ENCODE measurements around the gene KCNQ4. TPM values are rescaled to one million over a fixed set of nuclear protein-coding genes. Genes with fewer than 3 reads are reported as not detected.

Gene KCNQ4
- polyA plus RNA-seq, 1 donor from 2014 or later, result not detected

DNA sequence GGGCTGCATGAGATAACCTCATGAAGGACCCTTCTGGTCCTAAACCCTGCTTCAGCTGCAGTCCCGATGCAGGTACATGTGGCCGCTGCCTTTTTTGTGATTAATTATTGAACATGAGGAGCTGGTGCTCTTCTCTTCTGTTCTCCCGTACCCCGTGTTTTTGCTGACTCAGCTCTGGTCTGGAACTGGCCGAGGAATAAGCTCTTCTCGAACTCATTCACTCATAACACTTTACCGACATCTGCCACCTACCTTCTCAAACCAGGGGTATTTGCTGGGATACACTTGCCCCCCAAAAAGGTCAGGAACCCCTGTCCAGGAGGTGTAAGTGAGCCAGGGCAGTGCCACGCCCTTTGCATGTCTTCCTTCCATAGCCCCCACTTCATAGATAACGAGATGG lies 31.8 kb downstream of the KCNQ4 start:
- no peak overlapping the region for H3K4me3 ChIP-seq (ENCODE audit: low read length)
- H3K9ac ChIP-seq (ENCODE audit: low read length), result no peak overlapping the region
- H2AFZ ChIP-seq (ENCODE audit: low read depth, low read length), result no peak overlapping the region
- H3K9me3 ChIP-seq (ENCODE audit: low read length), result no peaks in the 10 kb centered on the region
- H3K79me2 ChIP-seq (replicated peaks; ENCODE audit: insufficient read depth, low read length), result no peaks in the 10 kb centered on the region
- no peak overlapping the region for H3K4me2 ChIP-seq (ENCODE audit: low read length)
- H3F3A ChIP-seq (ENCODE audit: insufficient read depth, low read length, poor library complexity, severe bottlenecking), result no peaks in the 10 kb centered on the region
- peaks cover 12% of the 10 kb centered on the region for H3K27me3 ChIP-seq (ENCODE audit: insufficient read depth, low read depth, low read length)
- H3K9me2 ChIP-seq (ENCODE audit: insufficient read depth, low read length), result no peaks in the 10 kb centered on the region
- H3K36me3 ChIP-seq (ENCODE audit: insufficient read depth, low read length), result no peaks in the 10 kb centered on the region
- H4K20me1 ChIP-seq (ENCODE audit: insufficient read depth), result no peaks in the 10 kb centered on the region
- no peak overlapping the region for H3K27ac ChIP-seq (ENCODE audit: low read length)
- TF ChIP-seq SMC3 (conservative IDR thresholded peaks at IDR 0.05; ENCODE audit: poor library complexity), result no peak
- TF ChIP-seq, protein P1, sequence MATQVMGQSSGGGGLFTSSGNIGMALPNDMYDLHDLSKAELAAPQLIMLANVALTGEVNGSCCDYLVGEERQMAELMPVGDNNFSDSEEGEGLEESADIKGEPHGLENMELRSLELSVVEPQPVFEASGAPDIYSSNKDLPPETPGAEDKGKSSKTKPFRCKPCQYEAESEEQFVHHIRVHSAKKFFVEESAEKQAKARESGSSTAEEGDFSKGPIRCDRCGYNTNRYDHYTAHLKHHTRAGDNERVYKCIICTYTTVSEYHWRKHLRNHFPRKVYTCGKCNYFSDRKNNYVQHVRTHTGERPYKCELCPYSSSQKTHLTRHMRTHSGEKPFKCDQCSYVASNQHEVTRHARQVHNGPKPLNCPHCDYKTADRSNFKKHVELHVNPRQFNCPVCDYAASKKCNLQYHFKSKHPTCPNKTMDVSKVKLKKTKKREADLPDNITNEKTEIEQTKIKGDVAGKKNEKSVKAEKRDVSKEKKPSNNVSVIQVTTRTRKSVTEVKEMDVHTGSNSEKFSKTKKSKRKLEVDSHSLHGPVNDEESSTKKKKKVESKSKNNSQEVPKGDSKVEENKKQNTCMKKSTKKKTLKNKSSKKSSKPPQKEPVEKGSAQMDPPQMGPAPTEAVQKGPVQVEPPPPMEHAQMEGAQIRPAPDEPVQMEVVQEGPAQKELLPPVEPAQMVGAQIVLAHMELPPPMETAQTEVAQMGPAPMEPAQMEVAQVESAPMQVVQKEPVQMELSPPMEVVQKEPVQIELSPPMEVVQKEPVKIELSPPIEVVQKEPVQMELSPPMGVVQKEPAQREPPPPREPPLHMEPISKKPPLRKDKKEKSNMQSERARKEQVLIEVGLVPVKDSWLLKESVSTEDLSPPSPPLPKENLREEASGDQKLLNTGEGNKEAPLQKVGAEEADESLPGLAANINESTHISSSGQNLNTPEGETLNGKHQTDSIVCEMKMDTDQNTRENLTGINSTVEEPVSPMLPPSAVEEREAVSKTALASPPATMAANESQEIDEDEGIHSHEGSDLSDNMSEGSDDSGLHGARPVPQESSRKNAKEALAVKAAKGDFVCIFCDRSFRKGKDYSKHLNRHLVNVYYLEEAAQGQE (IDR thresholded peaks at IDR 0.05; ENCODE audit: borderline replicate concordance), result no peak

DNA sequence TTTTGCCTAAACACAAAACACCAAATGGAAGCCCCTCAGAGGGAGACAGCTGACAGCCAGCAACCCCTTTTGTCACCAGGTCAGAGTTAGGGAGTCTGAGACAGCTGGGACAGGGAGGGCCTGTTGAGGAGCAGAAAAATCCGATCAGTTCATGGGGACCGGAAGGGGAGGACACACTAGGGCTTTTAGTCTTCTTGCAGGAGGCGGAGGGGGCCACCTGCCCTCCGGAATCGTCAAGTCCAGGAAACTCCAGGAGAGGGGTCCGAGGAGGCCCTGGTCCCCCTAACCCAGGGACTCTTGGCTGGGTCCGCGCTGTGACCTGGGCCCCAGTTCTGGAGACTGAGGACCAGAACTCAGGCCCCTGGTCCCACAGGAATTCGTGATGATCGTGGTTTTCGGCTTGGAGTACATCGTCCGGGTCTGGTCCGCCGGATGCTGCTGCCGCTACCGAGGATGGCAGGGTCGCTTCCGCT lies 34.2 kb downstream of the KCNQ4 start:
- TF ChIP-seq EZH2 (IDR thresholded peaks at IDR 0.05; ENCODE audit: borderline replicate concordance, insufficient read depth, low read length, poor library complexity, severe bottlenecking) (no peak), SMC3 (conservative IDR thresholded peaks at IDR 0.05; ENCODE audit: poor library complexity) (no peak), RAD21 (conservative IDR thresholded peaks at IDR 0.05) (no peak), MXI1 (conservative IDR thresholded peaks at IDR 0.05; ENCODE audit: poor library complexity, severe bottlenecking) (no peak), EP300 (conservative IDR thresholded peaks at IDR 0.05; ENCODE audit: poor library complexity, severe bottlenecking) (no peak), TAF1 (IDR thresholded peaks at IDR 0.05; ENCODE audit: low read depth) (no peak), POLR2AphosphoS5 (IDR thresholded peaks at IDR 0.05) (no peak)
- TF ChIP-seq, protein P2, sequence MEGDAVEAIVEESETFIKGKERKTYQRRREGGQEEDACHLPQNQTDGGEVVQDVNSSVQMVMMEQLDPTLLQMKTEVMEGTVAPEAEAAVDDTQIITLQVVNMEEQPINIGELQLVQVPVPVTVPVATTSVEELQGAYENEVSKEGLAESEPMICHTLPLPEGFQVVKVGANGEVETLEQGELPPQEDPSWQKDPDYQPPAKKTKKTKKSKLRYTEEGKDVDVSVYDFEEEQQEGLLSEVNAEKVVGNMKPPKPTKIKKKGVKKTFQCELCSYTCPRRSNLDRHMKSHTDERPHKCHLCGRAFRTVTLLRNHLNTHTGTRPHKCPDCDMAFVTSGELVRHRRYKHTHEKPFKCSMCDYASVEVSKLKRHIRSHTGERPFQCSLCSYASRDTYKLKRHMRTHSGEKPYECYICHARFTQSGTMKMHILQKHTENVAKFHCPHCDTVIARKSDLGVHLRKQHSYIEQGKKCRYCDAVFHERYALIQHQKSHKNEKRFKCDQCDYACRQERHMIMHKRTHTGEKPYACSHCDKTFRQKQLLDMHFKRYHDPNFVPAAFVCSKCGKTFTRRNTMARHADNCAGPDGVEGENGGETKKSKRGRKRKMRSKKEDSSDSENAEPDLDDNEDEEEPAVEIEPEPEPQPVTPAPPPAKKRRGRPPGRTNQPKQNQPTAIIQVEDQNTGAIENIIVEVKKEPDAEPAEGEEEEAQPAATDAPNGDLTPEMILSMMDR (IDR thresholded peaks at IDR 0.05; ENCODE audit: poor library complexity, severe bottlenecking), result no peak
- TF ChIP-seq, protein P1 (IDR thresholded peaks at IDR 0.05; ENCODE audit: borderline replicate concordance), result no peak
- H4K20me1 ChIP-seq (ENCODE audit: insufficient read depth), result no peaks in the 10 kb centered on the region
- peaks cover 12% of the 10 kb centered on the region for H3K27me3 ChIP-seq (ENCODE audit: insufficient read depth, low read depth, low read length)
- H3K9me3 ChIP-seq (ENCODE audit: low read length), result no peaks in the 10 kb centered on the region
- no peak overlapping the region for H2AFZ ChIP-seq (ENCODE audit: low read depth, low read length)
- H3K4me2 ChIP-seq (ENCODE audit: low read length), result no peak overlapping the region
- no peaks in the 10 kb centered on the region for H3F3A ChIP-seq (ENCODE audit: insufficient read depth, low read length, poor library complexity, severe bottlenecking)
- H3K4me3 ChIP-seq (ENCODE audit: low read length), result no peak overlapping the region
- H3K36me3 ChIP-seq (ENCODE audit: insufficient read depth, low read length), result no peaks in the 10 kb centered on the region
- no peaks in the 10 kb centered on the region for H3K9me2 ChIP-seq (ENCODE audit: insufficient read depth, low read length)
- no peak overlapping the region for H3K9ac ChIP-seq (ENCODE audit: low read length)
- no peak overlapping the region for H3K27ac ChIP-seq (ENCODE audit: low read length)
- no peaks in the 10 kb centered on the region for H3K79me2 ChIP-seq (replicated peaks; ENCODE audit: insufficient read depth, low read length)
